NB4 (cell line): Measurements from ENCODE around the gene SUFU.
A peak's percentile ranks its signal among the peaks of the same experiment; 100 is the strongest.

Experiments
- DNase-seq: peaks from one replicate; pipeline ENCODE4 v3.0.0; 2010; ENCODE audit warnings: low read depth
- H3K4me3 ChIP-seq: one replicate; pipeline ENCODE4 v1.5.1; 2011; ENCODE audit warnings: mild to moderate bottlenecking, low read depth, low read length, moderate library complexity
- CTCF ChIP-seq: IDR thresholded peaks from one replicate; pipeline ENCODE4 v1.5.1; 2012; ENCODE audit warnings: low read depth, low read length
- MAX ChIP-seq: IDR thresholded peaks from 2 replicates; pipeline ENCODE4 v1.6.1; 2011; ENCODE audit warnings: low read depth, low read length
- MYC ChIP-seq: IDR thresholded peaks from 2 replicates; pipeline ENCODE4 v1.6.1; 2011; ENCODE audit warnings: low read depth, low read length
- POLR2A ChIP-seq: IDR thresholded peaks from 2 replicates; pipeline ENCODE4 v1.6.1; 2011; ENCODE audit warnings: mild to moderate bottlenecking; ENCODE audit not compliant: insufficient read length; ENCODE audit errors: extremely low read depth

SUFU gene

GRCh38 chr10:102578782-102579181 lies 75.0 kb downstream of the SUFU start:
- DNase-seq, result no peak
- no peak overlapping the region for H3K4me3 ChIP-seq
- TF ChIP-seq MYC (no peak), POLR2A (no peak), CTCF (no peak), MAX (no peak)

- H3K4me3 ChIP-seq, result no peak overlapping the region
- TF ChIP-seq MAX, result no peak
- no peak for TF ChIP-seq MYC
- no peak for TF ChIP-seq POLR2A
- TF ChIP-seq CTCF, result no peak
- DNase-seq, result no peak
These were observed 75.6 kb downstream of the SUFU start for GRCh38 chr10:102579328-102579727.

- DNase-seq, result peak; percentile 48
- no peak overlapping the region for H3K4me3 ChIP-seq
- no peak for TF ChIP-seq MYC
- TF ChIP-seq MAX, result no peak
- no peak for TF ChIP-seq POLR2A
- TF ChIP-seq CTCF, result no peak
These were observed 76.5 kb downstream of the SUFU start for GRCh38 chr10:102580230-102580629.

GRCh38 chr10:102581401-102581800 lies 77.6 kb downstream of the SUFU start:
- no peak overlapping the region for H3K4me3 ChIP-seq
- no peak for DNase-seq
- TF ChIP-seq CTCF, result no peak
- TF ChIP-seq MAX, result no peak

GRCh38 chr10:102581981-102582580 lies 78.3 kb downstream of the SUFU start:
- no peak for DNase-seq
- TF ChIP-seq MAX (no peak), CTCF (no peak), POLR2A (no peak), MYC (no peak)
- no peak overlapping the region for H3K4me3 ChIP-seq
